ENCODE results near the gene PRXL2B.

DNA sequence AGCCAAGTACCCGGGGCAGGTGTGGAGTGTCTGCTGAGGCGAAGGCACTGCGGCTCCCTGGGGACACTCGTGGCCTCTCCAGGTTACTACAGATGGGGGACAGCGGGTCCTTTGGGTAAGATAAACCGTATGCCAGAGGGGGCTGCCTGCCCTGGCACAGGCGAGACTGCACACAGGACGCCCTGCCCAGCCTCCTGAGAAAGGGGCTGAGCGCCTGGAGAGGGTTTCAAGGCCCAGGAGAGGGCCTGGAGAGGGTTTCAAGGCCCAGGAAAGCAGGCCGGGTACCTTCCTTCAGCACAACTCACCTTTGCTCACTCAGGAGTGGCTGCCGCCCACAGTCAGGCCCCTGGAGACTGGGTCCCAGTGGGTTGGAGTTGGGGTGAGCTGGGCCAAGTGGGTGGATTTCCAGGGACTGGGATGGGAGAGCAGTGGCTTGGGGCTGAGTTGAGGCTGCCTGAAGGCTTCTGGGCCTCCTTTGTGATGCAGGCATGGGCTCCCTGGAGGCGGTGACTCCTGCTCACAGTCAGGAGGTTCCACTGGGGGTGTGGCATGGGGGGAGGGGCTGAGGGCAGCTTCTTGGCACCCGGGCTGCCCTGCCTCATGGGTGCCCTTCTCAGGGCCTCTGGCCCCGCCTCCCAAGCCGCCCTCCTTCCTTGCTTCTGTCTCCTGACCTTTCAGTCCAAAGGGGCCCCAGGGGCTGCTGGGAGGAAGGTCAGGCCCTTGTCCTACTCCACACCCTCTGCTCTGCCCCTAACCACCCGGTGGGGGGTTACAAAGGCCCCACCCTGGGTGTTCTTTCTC, 46.2 kb downstream of the PRXL2B start, which contains the start of gene MMEL1:
- TF ChIP-seq CTCF (IDR thresholded peaks at IDR 0.05 in 2 of 3, conservative IDR thresholded peaks at IDR 0.05 in 1 of 3; ENCODE audit: borderline replicate concordance in 1 of 3, insufficient read depth in 1 of 3, low read depth in 2 of 3, low read length in 2 of 3) (no peak), POLR2A (IDR thresholded peaks at IDR 0.05; ENCODE audit: borderline replicate concordance, extremely low read depth, insufficient read depth, insufficient read length) (no peak), ZFX (IDR thresholded peaks at IDR 0.05) (no peak), SRF (IDR thresholded peaks at IDR 0.05; ENCODE audit: low read depth) (no peak), TCF7L2 (IDR thresholded peaks at IDR 0.05; ENCODE audit: borderline replicate concordance, extremely low read depth, insufficient read depth, insufficient read length) (no peak), YY1 (IDR thresholded peaks at IDR 0.05; ENCODE audit: extremely low read depth, insufficient replicate concordance, low read depth, low read length) (no peak), EZH2 (IDR thresholded peaks at IDR 0.05) (no peak), SIN3A (IDR thresholded peaks at IDR 0.05; ENCODE audit: low read depth) (no peak), EZH2phosphoT487 (IDR thresholded peaks at IDR 0.05; ENCODE audit: borderline replicate concordance) (no peak), POLR2AphosphoS5 (IDR thresholded peaks at IDR 0.05; ENCODE audit: low read depth, low read length) (no peak), CBX3 (IDR thresholded peaks at IDR 0.05; ENCODE audit: low read depth) (no peak), CEBPB (IDR thresholded peaks at IDR 0.05; ENCODE audit: low read depth) (no peak)
- TF ChIP-seq, protein P1, sequence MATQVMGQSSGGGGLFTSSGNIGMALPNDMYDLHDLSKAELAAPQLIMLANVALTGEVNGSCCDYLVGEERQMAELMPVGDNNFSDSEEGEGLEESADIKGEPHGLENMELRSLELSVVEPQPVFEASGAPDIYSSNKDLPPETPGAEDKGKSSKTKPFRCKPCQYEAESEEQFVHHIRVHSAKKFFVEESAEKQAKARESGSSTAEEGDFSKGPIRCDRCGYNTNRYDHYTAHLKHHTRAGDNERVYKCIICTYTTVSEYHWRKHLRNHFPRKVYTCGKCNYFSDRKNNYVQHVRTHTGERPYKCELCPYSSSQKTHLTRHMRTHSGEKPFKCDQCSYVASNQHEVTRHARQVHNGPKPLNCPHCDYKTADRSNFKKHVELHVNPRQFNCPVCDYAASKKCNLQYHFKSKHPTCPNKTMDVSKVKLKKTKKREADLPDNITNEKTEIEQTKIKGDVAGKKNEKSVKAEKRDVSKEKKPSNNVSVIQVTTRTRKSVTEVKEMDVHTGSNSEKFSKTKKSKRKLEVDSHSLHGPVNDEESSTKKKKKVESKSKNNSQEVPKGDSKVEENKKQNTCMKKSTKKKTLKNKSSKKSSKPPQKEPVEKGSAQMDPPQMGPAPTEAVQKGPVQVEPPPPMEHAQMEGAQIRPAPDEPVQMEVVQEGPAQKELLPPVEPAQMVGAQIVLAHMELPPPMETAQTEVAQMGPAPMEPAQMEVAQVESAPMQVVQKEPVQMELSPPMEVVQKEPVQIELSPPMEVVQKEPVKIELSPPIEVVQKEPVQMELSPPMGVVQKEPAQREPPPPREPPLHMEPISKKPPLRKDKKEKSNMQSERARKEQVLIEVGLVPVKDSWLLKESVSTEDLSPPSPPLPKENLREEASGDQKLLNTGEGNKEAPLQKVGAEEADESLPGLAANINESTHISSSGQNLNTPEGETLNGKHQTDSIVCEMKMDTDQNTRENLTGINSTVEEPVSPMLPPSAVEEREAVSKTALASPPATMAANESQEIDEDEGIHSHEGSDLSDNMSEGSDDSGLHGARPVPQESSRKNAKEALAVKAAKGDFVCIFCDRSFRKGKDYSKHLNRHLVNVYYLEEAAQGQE (IDR thresholded peaks at IDR 0.05; ENCODE audit: low read depth), result no peak

Data from HCT116 (cell line).